Head of caudate nucleus (tissue), 42 donors: Measurements from ENCODE around the gene PTDSS2.
A peak's percentile ranks its signal among the peaks of the same experiment; 100 is the strongest.
"Not testable (repeated sequence)": the region's sequence is repeated elsewhere in the genome, so short reads cannot be mapped to it uniquely, and the experiment has no call there.

Source experiments
- DNase-seq, 42 donors: peaks; one replicate each; pipeline versions ENCODE4 v3.0.0 to v3.0.0-alpha.2; 2020 to 2021; ENCODE audit warnings: mixed read lengths in 7 of 42
- intact Hi-C: fragments of 100-400 bp; cut with DNase I; formaldehyde crosslinking; loops from one replicate; pipeline ENCODE4 v1.15.0; 2022

Gene PTDSS2

DNA sequence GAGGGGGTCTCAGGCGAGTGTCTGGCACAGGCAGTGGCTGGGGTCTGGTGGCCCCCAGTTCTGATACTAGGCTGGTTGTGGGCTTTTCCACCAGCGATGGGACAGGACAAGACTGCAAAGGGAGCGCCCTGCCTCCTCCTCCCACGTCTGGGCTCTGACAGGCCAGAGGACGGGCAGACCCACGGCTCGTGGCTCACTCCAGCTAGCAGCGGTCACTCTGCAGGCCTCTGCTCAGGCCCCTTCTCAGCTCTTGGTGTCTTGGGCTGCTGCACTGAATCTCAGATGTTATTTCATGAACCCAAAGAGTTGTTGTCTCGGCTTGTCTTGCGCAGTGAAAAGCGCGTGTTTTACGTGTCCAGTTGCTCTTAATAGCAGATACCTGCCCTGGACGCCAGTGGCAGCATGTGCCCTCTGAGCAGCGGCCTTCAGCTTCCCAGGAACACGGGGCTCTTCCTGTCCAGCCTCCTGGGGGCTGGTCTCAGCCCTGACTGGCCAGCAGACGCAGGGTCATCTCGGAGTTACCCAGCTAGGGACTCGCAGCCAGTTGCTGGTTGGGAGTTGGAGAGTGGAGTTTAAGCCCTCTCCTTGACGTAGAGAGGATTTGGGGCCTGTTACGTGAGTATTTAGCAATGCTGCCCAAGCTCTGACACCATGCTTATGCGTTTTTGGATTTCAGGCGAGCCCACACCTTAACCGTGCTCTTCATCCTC lies 9.6 kb downstream of the PTDSS2 start:
- no peak for DNase-seq
- intact Hi-C loops: no loop called here

DNA sequence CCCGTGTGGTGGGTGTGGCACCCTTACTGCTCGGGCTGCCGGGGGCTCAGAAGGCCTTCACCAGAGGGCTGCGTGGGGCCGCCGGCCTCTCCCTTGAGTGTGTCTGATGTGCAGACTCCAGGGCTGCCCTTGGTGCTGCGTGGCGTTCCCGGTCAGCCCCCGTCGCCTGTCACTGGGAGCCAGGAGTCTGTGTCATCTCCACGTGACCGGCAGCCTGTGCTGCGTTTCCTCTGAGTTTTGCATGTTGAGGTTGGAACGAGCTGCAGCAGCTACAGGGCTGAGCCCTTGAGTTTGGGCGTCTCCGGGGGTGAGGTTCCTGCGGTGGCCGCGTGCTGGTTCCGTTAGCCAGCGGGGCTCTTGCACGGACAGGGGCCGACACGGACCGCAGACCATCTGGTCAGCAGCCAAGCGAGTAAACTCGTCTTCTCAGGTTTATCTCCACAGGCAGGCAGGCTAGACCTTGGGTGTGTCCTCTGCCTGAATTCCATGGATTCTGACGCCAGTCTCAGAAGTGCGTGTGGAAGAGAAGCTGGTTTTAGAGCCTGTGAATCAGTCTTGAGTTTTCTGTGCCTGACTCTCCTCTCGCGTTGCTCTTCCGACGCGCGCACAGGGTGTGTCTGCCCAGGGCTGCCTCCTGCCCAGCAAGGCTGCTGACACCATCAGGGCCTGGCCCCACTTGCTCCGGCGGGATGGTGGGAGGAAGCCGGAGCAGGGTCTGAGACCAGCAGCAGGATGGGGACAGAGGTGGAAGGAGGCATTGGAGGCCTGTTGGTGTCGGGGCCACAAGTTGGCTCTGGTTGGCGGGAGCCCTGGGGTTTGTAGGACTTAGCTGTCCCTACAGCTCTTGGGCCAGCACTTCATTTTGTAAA lies 10.5 kb downstream of the PTDSS2 start:
- DNase-seq: peak in 1 of 42 donors; percentile 4
- intact Hi-C loops: no loop called here

DNA sequence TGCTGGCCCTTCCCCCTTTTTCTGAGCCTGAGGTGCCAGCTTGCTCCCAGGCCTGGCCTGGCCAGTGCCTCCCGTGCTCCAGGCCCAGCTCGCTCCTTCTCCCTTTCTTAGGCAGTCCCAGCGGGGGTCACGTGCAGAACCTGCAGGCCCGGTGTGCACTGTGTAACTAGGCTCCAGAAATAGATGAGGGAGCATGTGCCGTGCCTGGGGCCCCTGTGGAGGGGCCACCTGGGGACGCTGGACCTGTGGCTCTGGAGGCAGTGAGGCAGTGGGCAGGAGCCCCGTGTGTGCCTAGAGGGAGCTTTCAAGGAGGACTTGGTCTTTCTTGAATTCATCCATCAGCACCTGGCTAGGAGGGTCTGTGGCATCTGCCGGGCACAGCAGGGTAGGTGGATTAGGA lies 11.5 kb downstream of the PTDSS2 start:
- intact Hi-C loops: no loop called here
- DNase-seq: peak in 1 of 42 donors; percentile 4

DNA sequence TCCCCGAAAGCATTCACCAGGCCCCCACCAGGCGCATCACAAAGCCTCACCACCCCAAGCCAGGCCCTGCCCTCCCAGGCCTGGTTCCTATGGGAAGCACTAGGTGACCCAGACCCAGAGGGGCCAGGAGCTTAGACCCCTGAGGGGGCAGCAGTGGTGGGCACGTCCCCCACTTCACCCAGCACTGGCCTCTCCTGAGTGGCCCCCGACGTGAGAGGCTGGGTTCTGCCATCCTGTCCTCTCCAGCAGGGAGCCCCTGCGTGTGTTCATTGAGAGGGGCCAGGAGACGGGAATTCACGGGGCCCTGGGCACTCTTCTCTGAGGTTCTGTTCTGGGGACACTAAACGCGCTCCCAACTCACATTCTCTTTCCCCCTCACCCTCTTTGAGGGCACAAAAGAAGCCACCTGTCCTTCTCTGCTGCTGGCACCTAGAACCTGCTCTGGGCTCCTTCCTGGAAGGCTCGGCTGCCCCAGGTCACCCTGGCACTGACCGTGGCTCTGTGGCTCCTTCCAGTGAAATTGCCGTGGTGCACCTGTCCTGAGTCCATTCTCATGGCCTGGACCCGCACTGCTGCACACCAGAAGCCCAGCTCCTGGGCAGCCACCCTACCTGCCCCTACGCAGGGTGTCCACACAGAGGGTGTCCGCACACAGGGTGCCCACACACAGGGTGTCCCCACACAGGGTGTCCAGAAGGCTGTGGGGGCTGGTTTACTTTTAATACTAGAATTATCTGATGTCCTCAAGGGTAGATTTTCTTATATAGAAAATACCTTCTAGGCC lies 12.2 kb downstream of the PTDSS2 start:
- DNase-seq: no peak
- intact Hi-C loops: no loop called here

DNA sequence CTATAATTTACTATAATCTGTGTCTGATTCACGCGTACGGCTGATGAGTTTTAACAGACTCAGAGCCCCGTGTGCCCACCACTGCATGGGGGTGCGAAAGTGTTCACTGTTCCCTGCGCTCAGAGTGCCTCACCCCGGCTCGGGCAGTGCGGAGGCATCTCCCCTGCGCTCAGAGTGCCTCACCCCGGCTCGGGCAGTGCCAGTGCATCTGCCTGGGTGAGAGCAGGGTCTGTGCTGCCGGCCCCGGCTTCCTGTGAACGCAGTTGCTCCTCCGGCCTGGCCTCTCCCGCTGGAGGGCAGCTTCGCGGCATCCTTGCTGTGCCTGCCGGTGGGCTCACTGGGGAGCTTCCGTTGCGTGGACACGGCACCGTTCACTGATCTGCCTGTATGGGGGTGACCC lies 14.2 kb downstream of the PTDSS2 start:
- intact Hi-C loops: no loop called here
- DNase-seq: no peak

- intact Hi-C loops: no loop called here
- DNase-seq: no peak
Observed at GRCh38 chr11:465896-466530, 15.9 kb downstream of the PTDSS2 start.

DNA sequence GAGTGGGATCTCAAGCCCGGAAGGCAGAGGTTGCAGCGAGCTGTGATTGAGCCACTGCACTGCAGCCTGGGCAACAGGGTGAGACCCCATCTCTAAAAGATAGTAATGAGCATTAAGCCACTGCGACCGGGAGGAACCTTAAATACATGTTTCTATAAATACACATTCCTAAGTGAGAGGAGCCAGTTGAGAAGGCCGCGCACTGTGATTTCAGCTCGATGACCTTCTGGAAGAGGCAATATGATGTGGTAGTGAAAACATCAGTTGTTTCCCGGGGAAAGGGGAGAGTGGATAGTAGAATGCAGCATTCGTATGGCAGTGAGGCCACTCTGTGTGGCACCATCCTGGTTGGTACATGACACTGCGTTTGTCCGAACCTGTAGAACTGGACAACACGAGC lies 18.0 kb downstream of the PTDSS2 start:
- intact Hi-C loops: no loop called here
- no peak for DNase-seq

GRCh38 chr11:468493-468892 lies 18.4 kb downstream of the PTDSS2 start:
- intact Hi-C loops: no loop called here
- peak in 8 of 42 donors; percentile 22 to 53 (median 36) for DNase-seq

- intact Hi-C loops: not testable (repeated sequence)
- DNase-seq: peak in 2 of 42 donors; percentile 26 to 36
Observed at GRCh38 chr11:469026-469683, 19.1 kb downstream of the PTDSS2 start.

GRCh38 chr11:469684-470560 lies 19.8 kb downstream of the PTDSS2 start:
- DNase-seq: peak; percentile 59 to 93 (median 81)
- intact Hi-C loops: no loop called here

- intact Hi-C loops: no loop called here
- no peak for DNase-seq
Observed at GRCh38 chr11:471468-472145, 21.5 kb downstream of the PTDSS2 start.

GRCh38 chr11:472272-472671 lies 22.2 kb downstream of the PTDSS2 start:
- intact Hi-C loops: no loop called here
- DNase-seq: no peak

- intact Hi-C loops: no loop called here
- DNase-seq: no peak
Observed at GRCh38 chr11:472816-473215, 22.7 kb downstream of the PTDSS2 start.

GRCh38 chr11:473415-473814 lies 23.3 kb downstream of the PTDSS2 start:
- intact Hi-C loops: no loop called here
- DNase-seq: no peak

- no peak for DNase-seq
- intact Hi-C loops: no loop called here
Observed at GRCh38 chr11:473962-474785, 24.1 kb downstream of the PTDSS2 start.

DNA sequence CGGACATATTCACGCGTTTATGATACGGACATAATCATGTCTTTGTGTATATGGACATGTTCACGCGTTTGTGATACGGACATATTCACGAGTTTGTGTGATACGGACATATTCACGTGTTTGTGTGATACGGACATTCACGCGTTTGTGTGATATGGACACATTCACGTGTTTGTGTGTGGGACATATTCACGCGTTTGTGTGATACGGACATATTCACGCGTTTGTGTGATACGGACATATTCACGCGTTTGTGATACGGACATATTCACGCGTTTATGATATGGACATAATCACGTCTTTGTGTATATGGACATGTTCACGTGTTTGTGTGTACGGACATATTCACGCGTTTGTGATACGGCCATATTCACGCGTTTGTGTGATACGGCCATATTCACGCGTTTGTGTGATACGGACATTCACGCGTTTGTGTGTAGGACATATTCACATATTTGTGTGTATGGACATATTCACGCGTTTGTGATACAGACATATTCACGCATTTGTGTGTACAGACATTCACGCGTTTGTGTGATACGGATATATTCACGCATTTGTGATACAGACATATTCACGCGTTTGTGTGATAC lies 24.9 kb downstream of the PTDSS2 start:
- intact Hi-C loops: no loop called here
- DNase-seq: no peak
